ENCODE results near the gene POU2F3. TPM values are rescaled to one million over a fixed set of nuclear protein-coding genes. Genes with fewer than 3 reads are reported as not detected.

The POU2F3 gene
- total and polyA plus RNA-seq, 2 of the 4 experiments (the other 2 are of a cell fraction): under 0.01 to 0.09 TPM

DNA sequence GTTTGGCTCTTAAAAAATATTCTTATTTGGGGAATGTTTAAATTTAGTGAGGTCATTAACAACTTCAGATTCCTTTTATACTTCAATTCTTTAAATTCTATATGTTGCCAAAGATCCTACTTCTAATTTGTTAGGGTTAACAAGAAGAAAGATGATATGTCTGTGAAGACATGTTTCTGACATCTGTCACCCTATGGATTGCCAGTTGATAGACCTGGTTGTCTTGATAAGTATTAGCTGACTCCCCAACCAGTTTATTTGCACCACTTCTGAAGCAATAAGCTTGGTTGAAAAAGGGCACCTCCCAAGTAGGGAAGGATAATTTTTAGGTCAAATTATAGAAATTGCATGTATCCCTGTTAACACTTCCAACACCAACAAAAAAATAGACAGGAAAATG, 125.6 kb downstream of the POU2F3 start:
- Histone ChIP-seq H4K91ac (ENCODE audit: insufficient read depth, low read depth, low read length) (no peak overlapping the region), H4K20me1 (ENCODE audit: insufficient read depth, low read length) (peaks cover 77% of the 10 kb centered on the region), H2AK5ac (ENCODE audit: low read depth, low read length) (no peak overlapping the region), H2BK15ac (ENCODE audit: low read depth, low read length) (no peak overlapping the region), H2BK120ac (ENCODE audit: low read depth, low read length) (no peak overlapping the region), H4K8ac (ENCODE audit: low read depth in 2 of 2, low read length in 2 of 2) (no peak overlapping the region), H2BK5ac (ENCODE audit: low read depth, low read length, poor library complexity, severe bottlenecking) (no peak overlapping the region), H3K9me3 (ENCODE audit: control insufficient read depth, insufficient read depth, low read length) (no peaks in the 10 kb centered on the region), H3K56ac (ENCODE audit: extremely low read depth, insufficient read depth, low read length) (no peak overlapping the region), H3K23ac (ENCODE audit: low read depth, low read length) (no peak overlapping the region), H3K79me1 (ENCODE audit: low read depth in 1 of 2, low read length in 2 of 2) (peaks cover 19 to 50% of the 10 kb centered on the region in 2 experiments), H3K14ac (replicated peaks; ENCODE audit: low read depth, low read length) (no peak overlapping the region; the same call in 1 of the 2 replicates), H2AK9ac (replicated peaks; ENCODE audit: low read depth, low read length, poor library complexity) (no peak overlapping the region), H3K9me1 (ENCODE audit: insufficient read depth, low read length) (peaks cover 5% of the 10 kb centered on the region; the same call in 1 of the 2 replicates), H4K5ac (ENCODE audit: low read depth, low read length) (no peak overlapping the region), H3K36me3 (ENCODE audit: control insufficient read depth, insufficient read depth, low read length) (no peaks in the 10 kb centered on the region), H3K4ac (ENCODE audit: low read depth, low read length) (no peak overlapping the region), H3K4me2 (ENCODE audit: low read depth, low read length) (no peak overlapping the region), H3K27ac (ENCODE audit: insufficient read depth, low read length) (no peak overlapping the region), H3K9ac (ENCODE audit: low read depth, low read length) (no peak overlapping the region), H3K4me3 (ENCODE audit: insufficient read depth, low read depth, low read length) (no peak overlapping the region), H3K27me3 (ENCODE audit: control insufficient read depth, insufficient read depth, low read length) (no peaks in the 10 kb centered on the region), H3K18ac (ENCODE audit: low read depth, low read length) (no peak overlapping the region), H2AFZ (replicated peaks; ENCODE audit: low read length, poor library complexity) (no peak overlapping the region), H3K4me1 (ENCODE audit: control insufficient read depth, insufficient read depth, low read length) (peaks cover 12% of the 10 kb centered on the region), H2BK20ac (ENCODE audit: low read depth, low read length) (no peak overlapping the region)
- in situ Hi-C loops (cut with MboI; ENCODE audit: low sequenced_read_pairs) (no loop called here), dilution Hi-C loops (cut with HindIII; ENCODE audit: low sequenced_read_pairs, unreplicated experiment) (no loop called here), intact Hi-C loops (cut with micrococcal nuclease) (loop anchor here (5.0 kb wide), 1 partner anchor 57 kb away; no protein-coding TSS in a partner anchor)
- TF ChIP-seq FOS (IDR thresholded peaks at IDR 0.05; ENCODE audit: low read depth, low read length): no peak
- TF ChIP-seq, protein P1, sequence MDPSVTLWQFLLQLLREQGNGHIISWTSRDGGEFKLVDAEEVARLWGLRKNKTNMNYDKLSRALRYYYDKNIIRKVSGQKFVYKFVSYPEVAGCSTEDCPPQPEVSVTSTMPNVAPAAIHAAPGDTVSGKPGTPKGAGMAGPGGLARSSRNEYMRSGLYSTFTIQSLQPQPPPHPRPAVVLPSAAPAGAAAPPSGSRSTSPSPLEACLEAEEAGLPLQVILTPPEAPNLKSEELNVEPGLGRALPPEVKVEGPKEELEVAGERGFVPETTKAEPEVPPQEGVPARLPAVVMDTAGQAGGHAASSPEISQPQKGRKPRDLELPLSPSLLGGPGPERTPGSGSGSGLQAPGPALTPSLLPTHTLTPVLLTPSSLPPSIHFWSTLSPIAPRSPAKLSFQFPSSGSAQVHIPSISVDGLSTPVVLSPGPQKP (IDR thresholded peaks at IDR 0.05; ENCODE audit: borderline replicate concordance, low read depth, low read length): no peak
- TF ChIP-seq CHD1 (IDR thresholded peaks at IDR 0.05; ENCODE audit: low read depth, low read length): no peak
- no peak for TF ChIP-seq MAZ (IDR thresholded peaks at IDR 0.05; ENCODE audit: borderline replicate concordance, low read depth, low read length)
- TF ChIP-seq RFX5 (IDR thresholded peaks at IDR 0.05; ENCODE audit: low read depth, low read length): no peak
- DNase-seq (no peak), ATAC-seq (ENCODE audit: low read depth) (no peak)
- no TSS peak for BruUV-seq (replicated peaks)
- POLR2A ChIA-PET (ENCODE audit: unreplicated experiment): no interaction called here
- CTCF ChIA-PET: no interaction called here

Small RNA genes lying within 50 kb of the gene (microRNA-seq; reads per million reads assigned to microRNA genes)
- 9.3 reads per million for gene RF00100 (ENCODE audit: insufficient read depth, insufficient read length)

Small RNA genes lying within 50 kb of the gene (small RNA-seq; reads per million reads assigned to genes)
- gene RF00100: 4.5 to 50.6 (median 30.1) reads per million in 5 experiments

Other genes starting within 250 kb of the POU2F3 start
- gene TRIM29, start 102.0 kb upstream of the POU2F3 start, total RNA-seq (2012; rRNA removed): not detected in 2 replicates
- gene TRIM29, start 102.0 kb upstream of the POU2F3 start, polyA plus RNA-seq (2012; rRNA removed): not detected in 2 replicates
- gene OAF, start 29.1 kb upstream of the POU2F3 start, total RNA-seq (2012; rRNA removed): 9.9 and 10.8 TPM in 2 replicates
- gene OAF, start 29.1 kb upstream of the POU2F3 start, polyA plus RNA-seq (2012; rRNA removed): 42.0 and 53.1 TPM in 2 replicates
- 11.5 and 11.7 TPM in 2 replicates for gene TLCD5, start 85.2 kb downstream of the POU2F3 start, total RNA-seq (2012; rRNA removed)
- gene TLCD5, start 85.2 kb downstream of the POU2F3 start, polyA plus RNA-seq (2012; rRNA removed): 6.8 and 9.5 TPM in 2 replicates
- 115 and 131 TPM in 2 replicates for gene ARHGEF12, start 96.3 kb downstream of the POU2F3 start, total RNA-seq (2012; rRNA removed)
- gene ARHGEF12, start 96.3 kb downstream of the POU2F3 start, polyA plus RNA-seq (2012; rRNA removed): 20.0 and 25.5 TPM in 2 replicates